ENCODE measurements around the gene FOSL1.

FOSL1 gene

DNA sequence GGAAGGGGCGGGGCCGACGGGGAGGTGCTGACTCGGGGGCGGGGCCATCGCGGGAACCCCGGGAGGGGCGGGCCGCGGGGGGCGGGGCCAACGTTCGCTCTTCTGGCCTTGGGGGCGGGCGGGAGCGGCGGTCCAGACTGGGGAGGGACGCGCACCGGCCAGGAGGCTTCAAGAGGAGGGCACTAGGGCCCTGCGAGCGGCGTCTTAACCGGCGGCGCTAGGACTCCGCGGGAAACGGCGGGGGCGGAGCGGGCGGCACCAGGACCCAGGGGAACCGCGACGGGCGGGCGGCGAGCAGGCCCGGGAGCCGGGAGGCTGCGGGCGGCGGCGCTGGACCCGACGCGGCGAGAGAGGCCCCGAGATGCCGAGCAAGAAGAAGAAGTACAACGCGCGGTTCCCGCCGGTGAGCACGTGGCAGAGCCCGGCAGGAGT is 19.0 kb upstream of the FOSL1 start, which contains the start of gene DRAP1:
Gene DRAP1 (plus strand): TSS at position 286 of the 432 bp plus-strand sequence. CDS start 76 bp downstream, at position 362.
- DNase-seq, result peak; percentile 98

DNA sequence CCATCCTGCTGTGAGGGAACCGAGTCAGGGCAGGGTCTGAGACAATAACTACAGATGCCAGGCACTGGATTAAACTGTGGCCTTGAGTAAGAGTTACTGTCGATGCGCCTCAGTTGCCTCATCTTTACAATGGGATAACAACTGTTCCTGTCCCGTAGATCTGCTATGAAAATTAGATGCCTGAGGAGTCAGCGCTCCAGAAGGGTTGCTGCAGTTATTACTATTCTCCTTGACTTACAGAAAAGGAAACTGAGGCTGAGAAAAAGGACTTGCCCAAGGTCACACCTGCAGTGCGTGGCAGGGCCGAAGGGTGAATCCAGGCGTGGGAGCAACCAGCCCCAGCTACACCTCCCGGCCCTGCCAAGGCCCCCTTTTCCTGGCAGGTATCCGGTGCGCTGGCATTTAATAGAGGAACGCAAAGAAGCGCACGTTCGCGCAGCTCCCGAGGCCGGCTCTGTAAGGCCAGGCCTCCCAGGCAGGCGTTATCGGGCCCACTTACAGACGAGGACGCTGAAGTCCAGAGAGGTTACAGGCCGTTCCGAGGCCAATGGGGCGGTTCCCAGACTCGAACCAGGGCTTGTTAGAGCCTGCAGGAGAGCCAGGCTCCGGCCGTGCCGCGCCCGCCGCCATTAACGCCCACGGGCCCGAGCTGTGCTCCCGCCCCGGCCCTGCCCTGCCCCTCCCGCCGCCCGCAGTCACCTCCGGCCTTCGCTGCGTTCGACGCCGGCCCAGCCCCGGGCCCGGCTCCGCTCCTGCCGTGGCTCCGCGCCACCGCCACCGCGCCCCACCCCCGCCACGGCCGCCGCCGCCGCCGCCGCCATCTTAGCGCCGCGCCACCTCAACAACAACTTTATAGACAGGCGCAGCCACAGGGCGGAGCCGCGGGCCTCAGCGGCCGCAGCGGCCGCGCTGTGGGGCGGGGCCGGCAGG is 18.3 kb upstream of the FOSL1 start, which contains the start of gene C11orf68:
Gene C11orf68 (minus strand): TSS at position 852 of the 930 bp plus-strand sequence. CDS start 31 bp downstream, at position 821.
- peak; percentile 38 for DNase-seq

DNA sequence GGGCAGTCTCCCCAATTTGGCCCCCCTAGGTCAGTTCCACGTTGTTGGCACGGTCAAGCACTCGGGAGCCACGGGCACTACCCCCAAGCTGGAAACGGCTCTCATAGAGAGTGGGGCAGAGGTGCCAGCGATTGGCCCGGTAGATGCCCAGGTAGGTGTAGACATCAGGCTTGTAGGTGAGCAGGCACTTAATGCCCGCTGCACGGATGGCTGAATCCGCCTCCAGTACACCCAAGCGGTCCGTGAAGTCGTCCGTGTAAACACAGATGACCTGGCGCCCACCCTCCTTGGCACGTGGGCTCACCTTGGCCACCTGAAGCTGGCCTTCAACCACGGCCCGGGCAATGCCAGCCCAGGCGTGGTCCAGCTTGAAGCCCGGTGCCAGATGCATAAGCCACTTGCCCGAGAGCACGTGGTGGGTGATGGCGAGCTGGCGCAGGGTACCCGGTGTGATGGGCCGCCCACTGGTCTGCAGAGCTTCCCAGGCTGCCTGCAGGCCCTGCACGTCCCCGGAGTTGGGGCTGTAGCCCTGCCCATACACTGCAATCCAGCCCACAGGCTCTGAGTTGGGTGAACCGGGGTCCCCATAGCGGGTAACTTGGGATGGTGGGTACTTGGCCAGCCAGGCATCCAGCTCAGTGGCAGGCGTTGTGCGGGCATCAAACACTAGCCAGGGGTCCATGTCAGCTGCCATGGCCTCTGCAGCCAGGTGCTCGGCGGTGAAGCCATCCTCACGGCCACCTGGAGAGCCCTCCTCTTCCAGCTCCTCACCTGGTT is 17.4 kb upstream of the FOSL1 start:
- no peak for DNase-seq

DNA sequence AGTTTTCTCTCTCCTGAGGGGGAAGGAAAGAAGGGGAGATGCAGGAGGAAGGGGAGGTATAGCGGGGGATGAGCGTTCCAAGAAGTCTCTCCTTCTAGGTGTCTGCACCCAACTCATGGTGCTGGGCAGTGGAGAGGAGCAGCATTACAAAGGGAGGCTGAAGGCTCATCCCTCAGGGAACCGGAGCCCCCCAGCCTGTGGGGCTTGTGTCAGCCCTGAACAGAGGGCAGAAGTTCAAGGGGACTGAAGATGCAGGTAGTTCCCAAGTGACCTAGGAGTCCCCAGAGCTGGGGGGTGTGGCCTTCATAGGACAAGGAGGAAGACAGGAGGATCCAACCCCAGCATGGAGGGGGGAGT is 16.9 kb upstream of the FOSL1 start:
- no peak for DNase-seq

DNA sequence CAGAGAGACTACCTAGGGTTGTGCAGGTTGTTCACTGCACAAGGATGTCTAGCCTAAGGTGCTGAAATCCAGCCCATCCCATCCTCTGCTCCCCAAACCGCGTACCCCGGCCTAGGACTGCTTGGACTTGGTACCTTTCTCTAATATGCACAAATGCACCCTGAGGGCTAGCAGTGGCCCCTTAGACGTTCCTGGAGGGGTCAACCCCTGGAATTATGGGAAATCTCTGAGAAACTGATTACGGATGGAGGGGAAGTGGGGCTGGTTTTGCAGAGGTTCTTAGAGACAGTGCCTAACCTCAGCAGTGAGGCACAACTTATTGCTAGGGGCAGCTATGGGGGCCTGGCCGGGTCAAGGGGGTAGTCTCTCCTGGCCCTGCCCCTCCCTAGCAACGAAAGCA is 16.2 kb upstream of the FOSL1 start:
- DNase-seq, result no peak

DNA sequence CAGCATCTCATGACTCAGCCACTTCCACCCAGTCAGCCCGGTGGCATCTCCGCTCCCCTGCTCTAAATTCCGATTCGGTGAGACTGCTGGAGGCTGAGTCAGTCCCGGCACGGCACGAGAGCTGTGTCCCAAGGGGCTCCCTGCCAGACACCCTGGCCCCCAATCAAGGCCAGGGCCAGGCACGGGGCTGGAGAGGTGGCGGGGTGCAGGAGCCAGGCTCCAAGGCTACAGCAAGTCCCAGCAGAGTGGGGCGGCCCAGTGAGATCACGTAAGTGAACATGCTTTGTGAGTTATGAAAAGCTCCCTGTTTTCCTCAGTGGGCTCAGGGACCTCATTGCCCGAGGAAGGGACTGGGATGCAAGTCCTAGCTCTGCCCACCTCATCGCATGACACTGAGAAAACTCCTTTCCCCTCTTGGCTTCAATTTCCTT is 15.6 kb upstream of the FOSL1 start:
- DNase-seq, result no peak

DNA sequence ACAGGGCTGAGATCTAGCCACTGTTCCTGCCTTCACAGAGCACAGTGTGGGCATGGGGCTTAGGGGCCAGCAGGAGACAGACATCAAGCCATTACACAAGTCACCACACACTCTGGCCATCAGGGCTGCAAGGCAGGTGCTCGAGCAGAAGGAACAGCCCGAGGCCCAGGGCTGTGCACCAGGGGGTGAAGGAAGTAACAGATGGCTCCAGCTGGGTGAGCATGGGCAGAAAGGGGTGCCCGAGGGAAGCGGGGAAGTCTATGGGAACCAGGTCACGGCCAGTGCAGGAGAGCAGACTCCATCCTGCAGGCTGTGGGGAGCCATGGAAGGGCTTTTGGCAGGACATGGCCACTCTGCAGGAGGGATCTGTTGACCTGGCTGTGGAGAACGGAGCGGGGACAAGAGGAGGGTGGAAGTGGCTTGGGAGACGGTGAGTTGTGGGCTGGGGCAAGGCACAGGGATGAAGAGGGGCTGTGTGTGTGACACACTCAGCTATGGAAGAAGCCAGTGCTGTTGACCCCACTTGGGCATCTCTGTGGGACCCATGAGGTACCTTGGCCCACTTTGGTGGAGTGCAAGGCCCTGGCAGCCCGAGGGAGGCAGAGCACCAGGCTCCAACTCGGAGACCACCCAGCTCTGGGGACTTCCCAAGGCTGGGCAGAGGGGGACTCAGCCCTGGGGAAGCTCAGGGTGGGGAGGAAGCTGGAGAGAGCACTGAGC is 15.1 kb upstream of the FOSL1 start:
- DNase-seq, result no peak

DNA sequence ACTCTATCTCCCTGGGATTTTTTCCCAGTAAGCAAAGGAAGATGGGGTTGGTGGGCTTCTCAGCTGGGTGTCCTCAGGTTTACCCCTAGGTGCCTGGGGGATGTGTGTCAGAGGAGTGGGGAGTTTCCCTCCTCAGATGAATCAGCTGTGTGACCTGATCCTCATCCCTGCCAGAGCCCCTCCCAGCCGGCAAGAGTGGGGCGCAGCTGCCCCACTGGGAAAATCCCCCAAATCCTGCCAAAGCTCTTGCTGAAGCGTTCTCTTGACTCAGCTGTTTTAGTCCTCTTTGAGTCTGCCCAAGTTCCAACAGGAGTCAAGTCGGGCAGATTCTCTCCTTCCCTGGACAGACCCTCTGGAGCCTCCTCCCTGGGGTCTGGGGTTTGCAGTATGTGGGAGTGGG is 12.7 kb upstream of the FOSL1 start:
- no peak for DNase-seq

DNA sequence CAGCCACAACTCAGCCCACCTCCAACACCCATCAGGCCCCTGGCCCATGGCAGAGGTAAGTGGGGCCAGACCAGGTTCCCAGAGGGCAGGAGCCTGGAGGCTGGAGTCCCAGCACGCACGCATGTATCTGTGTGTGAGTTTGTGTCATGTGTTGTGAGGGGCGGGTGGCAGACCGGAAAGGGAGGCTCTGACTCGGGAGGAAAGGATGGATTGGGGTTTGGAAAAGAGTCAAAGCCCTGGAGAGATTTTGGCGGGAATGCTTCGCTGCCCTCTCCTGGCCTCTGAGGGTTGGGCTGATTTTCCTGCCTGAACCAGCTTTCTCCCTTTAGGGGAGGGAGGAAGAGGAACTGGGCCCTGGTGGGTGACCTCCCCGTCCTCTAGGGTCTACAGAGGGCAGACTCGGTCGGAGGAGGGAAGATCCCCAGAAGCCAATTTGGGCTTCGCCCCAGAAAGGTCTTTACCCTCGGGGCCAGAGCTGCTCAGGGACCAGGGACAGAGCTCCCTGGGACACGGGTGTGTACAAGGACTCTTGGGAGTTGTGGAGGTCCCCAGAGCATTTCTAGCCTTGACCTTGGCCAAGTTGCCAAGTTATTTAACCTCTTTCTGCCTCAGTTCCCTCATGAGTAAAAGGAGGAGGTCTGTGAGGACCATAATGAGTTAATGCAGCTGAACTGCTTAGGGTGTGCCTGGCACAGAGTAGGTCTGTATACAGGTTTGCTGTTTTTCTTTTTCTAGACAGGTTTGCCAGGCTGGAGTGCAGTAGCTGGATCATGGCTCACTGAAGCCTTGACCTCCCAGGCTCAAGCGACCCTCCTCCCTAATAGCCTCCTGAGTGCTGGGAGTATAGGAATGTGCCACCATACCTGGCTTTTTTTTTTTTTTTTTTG is 11.7 kb upstream of the FOSL1 start:
- DNase-seq, result peak; percentile 35

DNA sequence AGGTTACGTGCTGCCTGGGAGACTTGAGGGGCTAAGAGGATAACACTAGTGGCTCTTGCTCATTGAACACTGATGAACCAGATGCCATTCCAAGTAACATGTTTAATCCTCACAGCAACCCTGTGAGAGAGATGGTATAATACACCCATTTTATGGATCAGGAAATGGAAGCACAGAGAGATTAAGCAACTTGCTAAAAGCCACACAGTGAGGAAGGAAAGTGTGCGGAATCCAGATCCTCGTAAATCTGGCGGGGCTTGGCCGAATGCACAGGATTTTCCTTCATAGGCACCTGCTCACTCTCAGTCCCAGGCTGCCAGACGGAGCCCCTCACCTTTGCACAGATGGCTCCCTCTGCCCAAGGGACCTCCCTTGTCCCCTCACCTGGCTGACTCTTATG is 7.7 kb upstream of the FOSL1 start:
- DNase-seq, result no peak

DNA sequence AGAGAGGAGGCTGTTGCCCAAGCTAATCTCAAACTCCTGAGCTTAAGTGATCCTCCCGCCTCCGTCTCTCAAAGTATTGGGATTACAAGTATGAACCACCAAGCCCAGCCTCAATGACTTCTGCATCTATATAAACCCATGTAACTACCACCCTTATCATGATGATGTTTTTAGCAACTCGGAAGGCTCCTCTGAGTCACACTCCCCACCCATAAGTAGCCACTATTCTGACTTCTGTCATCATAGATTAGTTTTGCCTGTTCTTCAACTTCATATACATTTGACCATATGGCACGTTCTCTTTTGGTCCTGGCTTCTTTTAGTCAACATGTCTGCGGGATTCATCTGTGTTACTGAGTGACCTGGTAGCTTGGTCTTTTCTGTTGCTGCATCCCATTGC is 6.4 kb upstream of the FOSL1 start:
- no peak for DNase-seq

DNA sequence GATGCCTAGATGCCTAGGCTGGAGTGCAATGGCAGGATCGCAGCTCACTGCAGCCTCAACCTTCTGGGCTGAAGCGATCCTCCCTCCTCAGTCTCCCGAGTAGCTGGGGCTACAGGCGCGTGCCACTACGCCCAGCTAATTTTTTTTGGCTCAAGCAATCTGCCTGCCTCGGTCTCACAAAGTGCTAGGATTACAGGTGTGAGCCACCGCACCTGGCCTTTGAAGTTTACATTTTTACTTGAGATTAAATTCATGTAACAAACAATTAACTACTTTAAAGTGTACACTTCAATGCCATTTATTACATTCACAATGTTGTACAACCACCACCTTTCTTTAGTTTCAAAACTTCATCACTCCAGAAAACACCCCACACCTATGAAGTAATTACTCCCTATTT is 3.5 kb upstream of the FOSL1 start:
- DNase-seq, result no peak

DNA sequence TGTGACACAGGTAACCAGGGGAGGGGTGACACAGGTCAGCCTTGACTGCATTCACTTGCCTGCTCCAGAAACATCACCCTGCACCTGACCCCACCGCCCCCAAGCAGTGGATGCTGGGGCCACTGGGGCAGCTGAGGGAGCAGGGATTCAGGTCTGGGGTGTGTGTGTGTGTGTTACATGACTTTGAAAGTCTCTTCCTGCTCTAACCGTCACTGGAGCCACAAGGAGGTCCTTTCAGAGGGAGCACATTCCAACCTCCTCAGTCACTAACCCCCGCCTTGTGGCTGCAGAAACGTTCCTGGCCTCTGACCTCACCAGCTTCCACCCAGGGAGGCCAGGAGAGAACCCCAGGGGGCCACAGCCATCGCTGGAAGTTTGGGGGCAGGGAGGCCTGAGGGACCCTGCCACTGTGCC is 2.9 kb upstream of the FOSL1 start:
- DNase-seq, result no peak

DNA sequence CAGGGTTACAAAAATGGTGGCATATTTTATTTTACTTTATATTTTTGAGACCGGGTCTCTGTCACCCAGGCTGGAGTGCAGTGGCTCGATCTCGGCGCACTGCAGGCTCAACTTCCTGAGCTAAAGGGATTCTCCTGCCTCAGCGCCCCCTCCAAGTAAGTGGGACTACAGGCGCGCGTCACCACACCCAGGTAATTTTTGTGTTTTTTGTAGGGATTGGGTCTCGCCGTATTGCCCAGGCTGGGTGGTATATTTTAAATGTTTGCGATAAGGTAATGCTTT is 652 bp upstream of the FOSL1 start:
- DNase-seq, result no peak

DNA sequence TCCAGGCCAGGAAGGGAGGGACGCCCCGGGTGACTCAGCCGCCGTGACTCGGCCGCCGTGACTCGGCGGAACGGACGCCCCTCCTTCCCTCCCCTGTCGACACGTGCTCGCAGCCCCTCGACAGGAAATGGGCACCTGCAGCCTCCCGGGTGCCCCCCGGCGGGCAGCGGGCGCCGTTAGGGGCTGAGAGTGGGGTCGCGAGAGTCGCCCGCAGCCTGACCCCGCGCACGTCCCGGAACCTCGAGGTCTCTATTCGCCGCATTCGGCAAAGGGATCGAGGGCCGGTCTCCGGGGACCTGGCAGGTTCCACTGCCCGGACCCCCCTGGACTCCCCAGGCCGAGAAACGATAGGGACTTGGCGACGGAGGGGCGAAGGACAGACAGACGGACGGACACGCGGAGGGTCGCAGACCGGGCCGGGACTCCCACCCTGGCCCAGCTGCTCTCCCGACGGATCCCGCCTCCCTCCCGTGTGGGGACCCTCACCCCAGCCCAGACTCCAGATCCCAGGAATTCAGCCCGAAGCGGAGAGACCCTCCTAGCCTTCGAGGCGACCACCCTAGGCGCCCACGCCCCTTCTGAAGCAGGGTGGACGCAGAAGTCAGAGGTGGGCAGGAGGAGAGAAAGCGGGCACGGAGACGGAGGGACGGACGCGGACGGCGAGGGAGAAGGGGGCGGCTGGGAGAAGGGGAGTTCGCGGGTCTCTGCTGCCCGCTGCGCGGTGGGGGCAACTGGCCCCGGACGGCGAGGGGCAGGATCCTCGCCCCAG is 648 bp downstream of the FOSL1 start:
- no peak for DNase-seq

DNA sequence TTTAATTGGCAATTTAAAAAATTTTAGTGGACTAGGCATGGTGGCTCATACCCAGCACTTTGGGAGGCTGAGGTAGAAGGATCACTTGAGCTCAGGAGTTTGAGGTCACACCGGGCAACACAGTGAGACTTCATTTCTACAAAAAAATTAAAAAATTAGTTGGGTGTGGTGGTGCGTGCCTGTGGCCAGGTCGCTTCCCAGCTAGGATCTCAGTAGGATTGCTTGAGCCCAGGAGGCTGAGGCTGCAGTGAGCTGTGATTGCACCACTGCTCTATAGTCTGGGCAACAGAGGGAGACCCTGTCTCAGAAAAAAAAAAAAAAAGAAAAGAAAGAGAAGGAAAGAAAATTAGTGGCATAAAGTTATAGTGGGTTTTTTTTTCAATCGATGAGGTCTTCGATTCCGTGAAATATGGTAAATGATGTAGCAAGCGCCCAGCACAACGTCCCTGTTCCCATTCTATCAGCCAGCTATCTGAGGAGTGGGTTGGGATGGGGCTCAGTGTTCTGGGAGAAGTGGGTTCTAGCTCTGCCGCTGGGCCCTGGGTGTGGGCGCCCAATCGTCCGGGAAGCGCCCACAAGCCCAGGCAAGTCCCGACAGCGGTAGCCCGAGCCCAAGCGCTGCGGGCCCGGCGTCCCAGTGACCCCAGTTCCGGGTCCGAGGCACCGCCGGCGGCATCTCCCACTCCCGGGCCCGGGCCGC is 1.4 kb downstream of the FOSL1 start:
- no peak for DNase-seq

DNA sequence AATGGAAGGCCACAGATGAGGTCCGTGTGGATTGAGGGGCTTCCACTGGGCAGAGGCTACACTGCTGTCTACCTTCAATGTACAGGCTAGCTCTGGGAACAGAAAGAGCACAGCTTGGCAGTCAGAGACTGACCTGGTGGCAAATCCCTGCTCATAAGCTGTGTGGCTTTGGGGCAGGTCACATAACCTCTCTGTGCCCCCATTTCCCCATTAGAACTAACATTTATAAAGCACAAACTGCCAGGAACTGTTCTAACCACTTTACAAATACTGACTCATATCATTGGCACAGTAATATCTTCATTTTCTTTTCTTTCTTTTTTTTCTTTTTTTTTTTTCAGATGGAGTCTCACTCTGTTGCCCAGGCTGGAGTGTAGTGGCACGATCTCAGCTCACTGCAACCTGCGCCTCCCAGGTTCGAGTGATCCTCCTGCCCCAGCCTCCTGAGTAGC is 3.1 kb downstream of the FOSL1 start:
- no peak for DNase-seq

DNA sequence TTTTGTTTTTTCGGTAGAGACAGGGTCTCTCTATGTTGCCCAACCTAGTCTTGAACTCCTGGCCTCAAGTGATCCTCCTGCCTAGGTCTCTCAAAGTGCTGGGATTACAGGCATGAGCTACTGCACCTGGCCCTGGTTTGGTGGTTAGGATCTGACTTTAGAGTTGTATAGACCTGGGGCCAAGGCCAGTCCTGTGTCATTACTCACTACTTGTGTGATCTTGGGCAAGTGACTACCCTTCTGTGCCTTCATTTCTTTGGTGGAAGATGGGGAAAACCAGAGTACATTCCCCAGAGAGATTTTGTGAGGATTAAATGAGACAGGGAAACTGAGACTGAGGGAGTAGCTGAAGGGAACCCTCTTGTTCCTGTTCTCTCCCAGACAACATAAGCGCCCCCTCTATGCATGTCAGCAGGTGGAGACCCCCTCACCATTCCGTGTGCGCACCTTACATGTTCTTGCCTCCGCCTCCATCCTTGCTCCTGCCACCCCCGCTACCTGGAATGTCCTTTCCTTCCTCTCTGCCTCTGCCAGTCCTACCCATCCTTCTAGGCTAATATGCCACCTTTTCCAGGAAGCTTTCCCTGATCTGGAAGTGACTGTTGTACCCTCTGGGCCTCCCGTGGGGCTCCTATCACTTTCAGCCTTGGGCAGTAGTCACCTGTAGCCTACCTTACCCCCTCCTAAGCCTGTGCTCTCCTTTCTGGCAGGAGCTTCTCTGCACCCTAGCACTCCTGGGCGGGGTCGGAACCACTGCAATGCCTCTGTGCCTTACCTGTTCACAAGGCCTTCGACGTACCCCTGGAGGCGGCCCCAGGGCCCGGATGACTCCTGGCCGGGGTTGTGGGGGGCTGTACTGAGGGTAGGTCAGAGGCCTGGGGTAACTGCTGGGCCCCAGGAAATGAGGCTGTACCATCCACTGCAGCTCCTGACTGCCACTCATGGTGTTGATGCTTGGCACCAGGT is 3.9 kb downstream of the FOSL1 start:
- no peak for DNase-seq

DNA sequence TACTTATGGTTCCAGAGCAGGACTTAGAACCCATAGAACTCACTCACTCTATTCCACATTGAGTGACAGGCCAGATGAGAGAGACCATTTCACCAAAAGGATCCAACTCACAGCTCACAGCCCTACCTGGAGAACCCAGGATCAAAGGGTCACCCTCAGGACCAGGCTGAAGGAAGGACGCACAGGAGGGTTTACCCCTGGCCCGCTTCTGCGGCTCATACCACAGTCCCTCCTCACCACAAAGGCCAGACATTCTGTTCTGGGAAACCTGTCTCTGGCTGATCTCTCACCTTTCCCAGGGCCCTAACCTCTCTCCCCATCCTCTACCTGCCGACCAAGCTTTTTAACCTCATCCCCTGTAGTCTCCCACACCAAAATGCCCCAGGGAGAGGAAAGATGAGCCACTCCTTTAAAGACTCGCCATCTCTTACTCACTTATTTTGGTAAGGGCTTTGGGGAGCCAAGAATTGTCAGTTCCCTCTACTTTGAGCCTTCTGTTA is 4.7 kb downstream of the FOSL1 start:
- DNase-seq, result no peak

Measured in NCI-H774 (cell line).